K562 (cell line): ENCODE results near the gene PABPC3. TPM values are rescaled to one million over a fixed set of nuclear protein-coding genes. Genes with fewer than 3 reads are reported as not detected.

Experiments used
- ATAC-seq: fragments of 200-7000 bp; cut with Tn5 transposase; 3 replicates; pipeline ENCODE4 v1.9.1; 2020; ENCODE audit warnings: moderate library complexity
- BruUV-seq: library from RNA; stranded (reverse); fragments of 400-500 nt; replicated peaks from 2 replicates; lab custom pipeline; 2021; lab: Mats Ljungman, UMichigan
- CTCF ChIA-PET: fragments of 300-600 bp; formaldehyde crosslinking; extraction: SDS; loops from one replicate; lab custom pipeline; 2021; ENCODE audit warnings: low intra/inter-chr PET ratio; lab: Yijun Ruan, JAX
- POLR2A ChIA-PET: fragments of 300-600, 350-650 bp; sonication (Branson Sonifier 250); formaldehyde crosslinking; extraction: SDS; loops from one replicate; lab custom pipeline; 2021; ENCODE audit warnings: antibody characterized with exemption, inconsistent platforms; lab: Yijun Ruan, JAX
- DNase-seq, 4 experiments: peaks; one replicate each; pipeline versions ENCODE4 v3.0.0 to v3.0.0-alpha.2; 2011 to 2018; ENCODE audit warnings: low spot score in 3 of 4, mixed read lengths in 3 of 4; ENCODE audit errors: extremely low read depth in 1 of 4
- FAIRE-seq: peaks from 2 replicates; lab custom pipeline; 2011; peaks lifted over from hg19 to GRCh38; lab: Jason Lieb, UNC
- H2AFZ ChIP-seq: 2 replicates; pipeline ENCODE4 v1.6.0; 2011; ENCODE audit warnings: low read depth, low read length, control low read depth, inconsistent platforms
- H3K27ac ChIP-seq: fragments of 200-600 bp; 3 replicates; pipeline ENCODE4 v1.8.0; 2011; ENCODE audit warnings: low read depth, mild to moderate bottlenecking, control low read depth, inconsistent platforms, low read length, moderate library complexity, mixed read lengths; ENCODE audit errors: extremely low read depth
- H3K27me3 ChIP-seq, 2 experiments: fragments of 300-600 bp in 1 of 2; 2 replicates in 1 of 2; 3 replicates in 1 of 2; pipeline versions ENCODE4 v1.6.0 to v1.8.0; 2011; ENCODE audit warnings: inconsistent platforms in 2 of 2, low read length in 2 of 2, mild to moderate bottlenecking in 1 of 2, mixed read lengths in 1 of 2, moderate library complexity in 1 of 2; ENCODE audit not compliant: control insufficient read depth in 2 of 2, insufficient read depth in 2 of 2
- H3K36me3 ChIP-seq: fragments of 300-600 bp; 3 replicates; pipeline ENCODE4 v1.8.0; 2011; ENCODE audit warnings: mild to moderate bottlenecking, low read length, inconsistent platforms; ENCODE audit not compliant: control insufficient read depth, insufficient read depth
- H3K4me1 ChIP-seq, 2 experiments: fragments of 200-600 bp in 1 of 2; replicated peaks in 1 of 2; 2 replicates in 1 of 2; 3 replicates in 1 of 2; pipeline versions ENCODE4 v1.5.1 to v1.8.0; 2011; ENCODE audit warnings: inconsistent platforms in 2 of 2, low read length in 2 of 2, mild to moderate bottlenecking in 1 of 2, mixed read lengths in 1 of 2, moderate library complexity in 1 of 2; ENCODE audit not compliant: control insufficient read depth in 2 of 2, insufficient read depth in 2 of 2
- H3K4me2 ChIP-seq: 2 replicates; pipeline ENCODE4 v1.6.1; 2011; ENCODE audit warnings: low read length, control low read depth, inconsistent platforms, mixed read lengths; ENCODE audit not compliant: insufficient read depth
- H3K4me3 ChIP-seq: fragments of 200-600 bp; sonication (generic), shearing (Covaris generic); 2 replicates; pipeline ENCODE4 v1.5.1; 2016; ENCODE audit warnings: control low read depth, inconsistent platforms
- H3K79me2 ChIP-seq: fragments of 200-600 bp; 3 replicates; pipeline ENCODE4 v1.8.0; 2011; ENCODE audit warnings: low read length, inconsistent platforms; ENCODE audit not compliant: control insufficient read depth, insufficient read depth
- H3K9ac ChIP-seq, 2 experiments: 2 replicates each; pipeline versions ENCODE4 v1.6.0 to v1.6.1; 2011; ENCODE audit warnings: low read depth in 2 of 2, low read length in 2 of 2, control low read depth in 1 of 2, inconsistent platforms in 1 of 2, mild to moderate bottlenecking in 1 of 2, mixed read lengths in 1 of 2; ENCODE audit not compliant: insufficient read depth in 1 of 2
- H3K9me1 ChIP-seq: one replicate; pipeline ENCODE4 v1.6.0; 2011; ENCODE audit warnings: inconsistent platforms, mild to moderate bottlenecking, low read length, moderate library complexity; ENCODE audit not compliant: control insufficient read depth, insufficient read depth
- H3K9me3 ChIP-seq: replicated peaks from 2 replicates; pipeline ENCODE4 v1.5.1; 2011; ENCODE audit warnings: low read depth, low read length, inconsistent platforms; ENCODE audit not compliant: control insufficient read depth, insufficient read depth
- H4K20me1 ChIP-seq: replicated peaks from 2 replicates; pipeline ENCODE4 v1.6.1; 2011; ENCODE audit warnings: low read length, inconsistent platforms, mixed read lengths; ENCODE audit not compliant: control insufficient read depth, insufficient read depth
- ARHGAP35 ChIP-seq: fragments of 450-650 bp; IDR thresholded peaks from 2 replicates; pipeline ENCODE4 v1.6.1; 2018; ENCODE audit not compliant: partially characterized antibody
- CSDE1 ChIP-seq, 2 experiments: fragments of 450-650 bp; IDR thresholded peaks; 2 replicates each; pipeline ENCODE4 v1.6.1; 2016; ENCODE audit warnings: mild to moderate bottlenecking in 1 of 2
- HMG20A ChIP-seq: fragments of 450-650 bp; formaldehyde crosslinking; conservative IDR thresholded peaks from 2 replicates; pipeline ENCODE4 v1.4.0; 2020; ENCODE audit warnings: mild to moderate bottlenecking, mixed read lengths
- HNRNPLL ChIP-seq: fragments of 200-400 bp; formaldehyde crosslinking; IDR thresholded peaks from 2 replicates; pipeline ENCODE4 v1.6.1; 2017; ENCODE audit warnings: low read length, low read depth, mild to moderate bottlenecking; ENCODE audit not compliant: poor library complexity, severe bottlenecking
- KAT8 ChIP-seq: fragments of 450-650 bp; IDR thresholded peaks from 2 replicates; pipeline ENCODE4 v1.6.1; 2016; ENCODE audit warnings: low read depth, mild to moderate bottlenecking
- SNIP1 ChIP-seq: fragments of 450-650 bp; IDR thresholded peaks from 2 replicates; pipeline ENCODE4 v1.7.1; 2017; ENCODE audit warnings: low read depth, mild to moderate bottlenecking
- TAF7 ChIP-seq: fragments of 450-650 bp; IDR thresholded peaks from 2 replicates; pipeline ENCODE4 v1.6.1; 2016; ENCODE audit warnings: missing genetic modification characterization, missing compliant biosample characterization
- WHSC1 ChIP-seq: IDR thresholded peaks from one replicate; pipeline ENCODE4 v1.6.1; 2012; ENCODE audit warnings: low read length, control low read depth, inconsistent platforms
- YY1 ChIP-seq, 3 experiments: IDR thresholded peaks; 2 replicates each; pipeline ENCODE4 v1.6.1; 2011; ENCODE audit warnings: low read length in 2 of 3, mild to moderate bottlenecking in 2 of 3, moderate library complexity in 2 of 3, borderline replicate concordance in 1 of 3, control low read depth in 1 of 3, low read depth in 1 of 3; ENCODE audit not compliant: insufficient read depth in 3 of 3, insufficient replicate concordance in 2 of 3, control insufficient read depth in 1 of 3, insufficient read length in 1 of 3; ENCODE audit errors: extremely low read depth in 1 of 3
- ZNF224 ChIP-seq: sonication (generic); formaldehyde crosslinking; IDR thresholded peaks from 2 replicates; pipeline ENCODE4 v1.8.0; 2022; ENCODE audit warnings: mild to moderate bottlenecking, missing genetic modification reagents
- ZNF24 ChIP-seq: fragments of 450-650 bp; IDR thresholded peaks from 2 replicates; pipeline ENCODE4 v1.6.1; 2016
- ZNF668 ChIP-seq: fragments of 250-450 bp; sonication (Bioruptor Pico); IDR thresholded peaks from 2 replicates; pipeline ENCODE4 v1.8.0; 2022; ENCODE audit warnings: mild to moderate bottlenecking, inconsistent platforms
- WGBS: fragments of 100-300 bp; shearing (Covaris generic); methylation state at CpG from one replicate; pipeline ENCODE4 v1.1.6; 2016; ENCODE audit warnings: low coverage, mixed read lengths; ENCODE audit not compliant: insufficient coverage; ENCODE audit errors: missing lambda C conversion rate; 5-methylcytosine and 5-hydroxymethylcytosine counted together
- in situ Hi-C: fragments of 300-500 bp; cut with MboI; formaldehyde crosslinking; loops from 4 replicates; pipeline ENCODE4 v1.15.0; 2018; ENCODE audit warnings: inconsistent platforms, mixed read lengths
- intact Hi-C: fragments of 100-400 bp; cut with micrococcal nuclease; formaldehyde crosslinking; loops from 2 replicates; pipeline ENCODE4 v1.14.2; 2022
- polyA plus RNA-seq, 8 experiments: library from polyadenylated mRNA; depleted of rRNA in 4 of 8; stranded (reverse) in 5 of 8; unstranded in 3 of 8; fragments of >200 nt; fragmentation: Nextera tagmentation in 2 of 8; fragmentation: Illumina TruSeq in 1 of 8; extraction: Ambion mirVana in 2 of 8; extraction: Trizol in 1 of 8; gene quantifications; 2 replicates each; pipeline versions ENCODE4 v1.2.1 to v1.2.3, GENCODE V29; 2011 to 2014; ENCODE audit warnings: inconsistent platforms in 1 of 8, missing spikeins in 1 of 8
- total RNA-seq, 7 experiments: library from RNA; depleted of rRNA in 6 of 7; stranded (reverse); fragments of >200 nt in 6 of 7; fragmentation: Illumina TruSeq in 2 of 7; extraction: Trizol in 2 of 7; gene quantifications; 2 replicates each; pipeline versions ENCODE4 v1.2.1 to v1.2.3, GENCODE V29; 2011 to 2021; ENCODE audit warnings: low replicate concordance in 1 of 7

The PABPC3 gene
- total and polyA plus RNA-seq, 9 of the 15 experiments (the other 6 are each of a cell fraction or from before 2014, with no cell fraction given), result 0.05 to 0.80 (median 0.25) TPM

GRCh38 chr13:25135896-25136295 lies 40.0 kb downstream of the PABPC3 start:
- CTCF ChIA-PET, result no interaction called here
- Histone ChIP-seq H3K4me3 (no peak overlapping the region), H3K9ac (no peak overlapping the region), H3K79me2 (no peaks in the 10 kb centered on the region), H3K4me2 (no peak overlapping the region), H3K36me3 (no peaks in the 10 kb centered on the region), H3K27me3 (peaks cover 2 to 14% of the 10 kb centered on the region in 2 experiments; a peak in 3 of 5 replicates), H3K9me3 (no peaks in the 10 kb centered on the region), H4K20me1 (no peaks in the 10 kb centered on the region), H3K9me1 (no peaks in the 10 kb centered on the region), H2AFZ (no peak overlapping the region), H3K4me1 (no peaks in the 10 kb centered on the region), H3K27ac (no peak overlapping the region)
- FAIRE-seq (no peak), DNase-seq (no peak), ATAC-seq (no peak)
- BruUV-seq, result no TSS peak
- TF ChIP-seq CSDE1 (IDR thresholded peaks at IDR 0.05), result no peak
- no peak for TF ChIP-seq ZNF224 (CRISPR knock-in tag)
- TF ChIP-seq SNIP1, result no peak
- TF ChIP-seq ZNF668, result no peak
- no peak for TF ChIP-seq ARHGAP35
- no peak for TF ChIP-seq HNRNPLL
- TF ChIP-seq WHSC1, result no peak
- no peak for TF ChIP-seq KAT8
- TF ChIP-seq TAF7 (tag), result no peak
- no peak for TF ChIP-seq HMG20A
- TF ChIP-seq YY1 (IDR thresholded peaks at IDR 0.05; ENCODE audit: borderline replicate concordance in 1 of 3, control insufficient read depth in 1 of 3, extremely low read depth in 1 of 3, insufficient read depth in 3 of 3, insufficient read length in 1 of 3, insufficient replicate concordance in 2 of 3, low read depth in 1 of 3, low read length in 2 of 3), result no peak
- TF ChIP-seq ZNF24, result no peak
- WGBS, result 0% methylated on average over 4 of the region's 4 CpGs
- in situ Hi-C loops (no loop called here), intact Hi-C loops (no loop called here)
- POLR2A ChIA-PET, result no interaction called here
